Muscle of arm (tissue), 12 donors: ENCODE results near the gene TPRA1. TPM values are rescaled to one million over a fixed set of nuclear protein-coding genes. Genes with fewer than 3 reads are reported as not detected.

ENCODE experiments used
- DNase-seq: peaks from one replicate; pipeline ENCODE4 v3.0.0-alpha.2; 2013
- polyA plus RNA-seq, 12 donors: library from polyadenylated mRNA; unstranded; fragments of 120-200 nt; gene quantifications; one replicate each; pipeline ENCODE4 v1.2.1, GENCODE V29; 2013; ENCODE audit not compliant: insufficient read length in 12 of 12

Gene TPRA1
- polyA plus RNA-seq, 12 donors = 15.4 to 24.8 (median 18.9) TPM; not detected in 1

- DNase-seq = no peak
Measured at GRCh38 chr3:127569160-127569559, 21.4 kb downstream of the TPRA1 start.

GRCh38 chr3:127568586-127568985 lies 21.9 kb downstream of the TPRA1 start:
- DNase-seq = no peak

GRCh38 chr3:127566833-127567232 lies 23.7 kb downstream of the TPRA1 start:
- no peak for DNase-seq

- no peak for DNase-seq
Measured at GRCh38 chr3:127565711-127566110, 24.8 kb downstream of the TPRA1 start.

GRCh38 chr3:127560051-127560787 lies 30.3 kb downstream of the TPRA1 start:
- no peak for DNase-seq

- DNase-seq = no peak
Measured at GRCh38 chr3:127556565-127556964, 34.0 kb downstream of the TPRA1 start.

- DNase-seq = no peak
Measured at GRCh38 chr3:127555108-127555507, 35.4 kb downstream of the TPRA1 start.

GRCh38 chr3:127552038-127552437 lies 38.5 kb downstream of the TPRA1 start:
- no peak for DNase-seq

- no peak for DNase-seq
Measured at GRCh38 chr3:127551178-127551577, 39.4 kb downstream of the TPRA1 start.

GRCh38 chr3:127550468-127551157 lies 39.9 kb downstream of the TPRA1 start:
- no peak for DNase-seq

- DNase-seq = no peak
Measured at GRCh38 chr3:127549826-127550467, 40.6 kb downstream of the TPRA1 start.

GRCh38 chr3:127547761-127548605 lies 42.5 kb downstream of the TPRA1 start:
- peak; percentile 73 for DNase-seq

- DNase-seq = no peak
Measured at GRCh38 chr3:127546970-127547733, 43.4 kb downstream of the TPRA1 start.

- no peak for DNase-seq
Measured at GRCh38 chr3:127546554-127546953, 44.0 kb downstream of the TPRA1 start.

GRCh38 chr3:127545711-127546457 lies 44.6 kb downstream of the TPRA1 start:
- DNase-seq = no peak

- DNase-seq = no peak
Measured at GRCh38 chr3:127545216-127545615, 45.3 kb downstream of the TPRA1 start.

GRCh38 chr3:127544803-127545201 lies 45.7 kb downstream of the TPRA1 start:
- no peak for DNase-seq

GRCh38 chr3:127544192-127544802 lies 46.2 kb downstream of the TPRA1 start:
- DNase-seq = peak; percentile 59

- no peak for DNase-seq
Measured at GRCh38 chr3:127543441-127543840, 47.1 kb downstream of the TPRA1 start.

GRCh38 chr3:127542441-127542952 lies 48.0 kb downstream of the TPRA1 start:
- DNase-seq = no peak
